Skeletal muscle tissue (tissue), 4 donors: ENCODE data around the gene MYBPC2. TPM values are rescaled to one million over a fixed set of nuclear protein-coding genes. Genes with fewer than 3 reads are reported as not detected.

Source experiments
- H3K27ac ChIP-seq: one replicate; pipeline ENCODE4 v1.7.0; 2013; ENCODE audit warnings: mild to moderate bottlenecking, low read depth, low read length, inconsistent platforms
- H3K27me3 ChIP-seq, 3 donors: one replicate each; pipeline ENCODE4 v1.7.0; 2013; ENCODE audit warnings: low read length in 3 of 3; ENCODE audit not compliant: control insufficient read depth in 3 of 3, insufficient read depth in 3 of 3
- H3K36me3 ChIP-seq, 3 donors: one replicate each; pipeline ENCODE4 v1.7.0; 2013; ENCODE audit warnings: low read length in 3 of 3; ENCODE audit not compliant: control insufficient read depth in 3 of 3, insufficient read depth in 3 of 3
- H3K4me1 ChIP-seq, 3 donors: one replicate each; pipeline ENCODE4 v1.7.0; 2013; ENCODE audit warnings: low read length in 3 of 3, mild to moderate bottlenecking in 3 of 3; ENCODE audit not compliant: control insufficient read depth in 3 of 3, insufficient read depth in 3 of 3
- H3K4me3 ChIP-seq, 3 donors: one replicate each; pipeline ENCODE4 v1.7.0; 2013; ENCODE audit warnings: low read length in 3 of 3
- H3K9ac ChIP-seq, 3 donors: one replicate each; pipeline ENCODE4 v1.7.0; 2013; ENCODE audit warnings: low read length in 3 of 3, mild to moderate bottlenecking in 3 of 3, moderate library complexity in 2 of 3, low read depth in 1 of 3
- H3K9me3 ChIP-seq, 3 donors: one replicate each; pipeline ENCODE4 v1.7.0; 2013; ENCODE audit warnings: low read length in 3 of 3; ENCODE audit not compliant: control insufficient read depth in 3 of 3
- total RNA-seq: library from RNA; depleted of rRNA; stranded (reverse); fragments of >200 nt; gene quantifications from one replicate; pipeline ENCODE4 v1.2.3, GENCODE V29; 2014
- donor health status: Osteomylitis.

Gene MYBPC2
- total RNA-seq, 1 donor from 2014 or later = 119 TPM

- Histone ChIP-seq H3K9me3 (no peaks in the 10 kb centered on the region), H3K27me3 (peaks cover 0 to 29% (median 13%) of the 10 kb centered on the region in 3 donors), H3K36me3 (no peaks in the 10 kb centered on the region), H3K9ac (peak within 1 kb of the TSS in 2 of 3 donors; percentile 32 to 57), H3K27ac (no peak within 1 kb of the TSS), H3K4me1 (peaks cover 9 to 12% (median 11%) of the 10 kb centered on the region in 3 donors), H3K4me3 (peak within 1 kb of the TSS in 2 of 3 donors; percentile 1 to 41)
Observed at GRCh38 chr19:50418176-50419021, 14.3 kb upstream of the MYBPC2 start, which contains the start of gene SPIB. SPIB (plus strand) TSS chr19:50418938; CDS start chr19:50418963, 25 bp downstream.

- Histone ChIP-seq H3K36me3 (no peaks in the 10 kb centered on the region), H3K27ac (no peak overlapping the region), H3K4me1 (peaks cover 9 to 12% (median 11%) of the 10 kb centered on the region in 3 donors), H3K4me3 (peak overlapping the region in 2 of 3 donors; percentile 1 to 41), H3K9me3 (no peaks in the 10 kb centered on the region), H3K9ac (peak overlapping the region in 2 of 3 donors; percentile 32 to 57), H3K27me3 (peaks cover 0 to 30% (median 13%) of the 10 kb centered on the region in 3 donors)
Observed at GRCh38 chr19:50419022-50419579, 13.6 kb upstream of the MYBPC2 start.

- Histone ChIP-seq H3K4me1 (peaks cover 8 to 10% (median 10%) of the 10 kb centered on the region in 3 donors), H3K27me3 (peaks cover 0 to 30% (median 13%) of the 10 kb centered on the region in 3 donors), H3K27ac (no peak overlapping the region)
Observed at GRCh38 chr19:50419580-50420035, 13.1 kb upstream of the MYBPC2 start.

GRCh38 chr19:50420127-50420526 is 12.6 kb upstream of the MYBPC2 start:
- Histone ChIP-seq H3K4me3 (no peak overlapping the region), H3K27ac (no peak overlapping the region), H3K9ac (no peak overlapping the region), H3K9me3 (no peaks in the 10 kb centered on the region), H3K4me1 (peaks cover 7 to 9% (median 9%) of the 10 kb centered on the region in 3 donors), H3K36me3 (no peaks in the 10 kb centered on the region), H3K27me3 (peaks cover 0 to 30% (median 13%) of the 10 kb centered on the region in 3 donors)

More at GRCh38 chr19:50419580-50420035, 13.1 kb upstream of the MYBPC2 start:
- Histone ChIP-seq H3K9me3 (no peaks in the 10 kb centered on the region), H3K36me3 (no peaks in the 10 kb centered on the region), H3K4me3 (no peak overlapping the region), H3K9ac (no peak overlapping the region)

- no peak overlapping the region for H3K9ac ChIP-seq
- H3K27me3 ChIP-seq = peaks cover 0 to 30% (median 13%) of the 10 kb centered on the region in 3 donors
- H3K4me3 ChIP-seq = no peak overlapping the region
- no peaks in the 10 kb centered on the region for H3K9me3 ChIP-seq
- H3K27ac ChIP-seq = no peak overlapping the region
- peaks cover 7 to 9% (median 9%) of the 10 kb centered on the region in 3 donors for H3K4me1 ChIP-seq
- no peaks in the 10 kb centered on the region for H3K36me3 ChIP-seq
Observed at GRCh38 chr19:50420808-50421207, 11.9 kb upstream of the MYBPC2 start.

- Histone ChIP-seq H3K9ac (no peak overlapping the region), H3K27me3 (peaks cover 0 to 30% (median 13%) of the 10 kb centered on the region in 3 donors)
Observed at GRCh38 chr19:50422397-50423278, 10.1 kb upstream of the MYBPC2 start.

GRCh38 chr19:50423279-50424113 is 9.2 kb upstream of the MYBPC2 start:
- Histone ChIP-seq H3K36me3 (no peaks in the 10 kb centered on the region), H3K4me1 (peaks cover 10 to 21% (median 12%) of the 10 kb centered on the region in 3 donors), H3K4me3 (no peak overlapping the region), H3K9me3 (no peaks in the 10 kb centered on the region), H3K9ac (no peak overlapping the region), H3K27me3 (peaks cover 0 to 23% (median 8%) of the 10 kb centered on the region in 3 donors), H3K27ac (no peak overlapping the region)

More at GRCh38 chr19:50422397-50423278, 10.1 kb upstream of the MYBPC2 start:
- Histone ChIP-seq H3K9me3 (no peaks in the 10 kb centered on the region), H3K4me1 (peaks cover 7 to 12% (median 9%) of the 10 kb centered on the region in 3 donors), H3K36me3 (no peaks in the 10 kb centered on the region), H3K4me3 (no peak overlapping the region), H3K27ac (no peak overlapping the region)

GRCh38 chr19:50425581-50425980 is 7.1 kb upstream of the MYBPC2 start:
- no peak overlapping the region for H3K4me3 ChIP-seq
- H3K9ac ChIP-seq = no peak overlapping the region
- H3K4me1 ChIP-seq = peaks cover 7 to 22% (median 9%) of the 10 kb centered on the region in 3 donors
- no peak overlapping the region for H3K27ac ChIP-seq
- peaks cover 0 to 15% (median 5%) of the 10 kb centered on the region in 3 donors for H3K27me3 ChIP-seq
- H3K36me3 ChIP-seq = no peaks in the 10 kb centered on the region
- H3K9me3 ChIP-seq = no peaks in the 10 kb centered on the region
